Measurements from ENCODE around the gene EPHB1.
A peak's percentile ranks its signal among the peaks of the same experiment; 100 is the strongest.

The EPHB1 gene

GRCh38 chr3:134794950-134795745, at the start of gene EPHB1:
EPHB1 (plus strand) TSS chr3:134795260.
- H3K4me3 ChIP-seq (ENCODE audit: low read depth, low read length): peak within 1 kb of the TSS; percentile 8
- TF ChIP-seq CTCF (IDR thresholded peaks at IDR 0.05; ENCODE audit: borderline replicate concordance, insufficient read depth, low read depth, low read length): peak; percentile 94

GRCh38 chr3:134748698-134749097, 46.4 kb upstream of the EPHB1 start:
- TF ChIP-seq CTCF (IDR thresholded peaks at IDR 0.05; ENCODE audit: borderline replicate concordance, insufficient read depth, low read depth, low read length): no peak
- no peak overlapping the region for H3K4me3 ChIP-seq (ENCODE audit: low read depth, low read length)

- no peak for TF ChIP-seq CTCF (IDR thresholded peaks at IDR 0.05; ENCODE audit: borderline replicate concordance, insufficient read depth, low read depth, low read length)
- H3K4me3 ChIP-seq (ENCODE audit: low read depth, low read length): no peak overlapping the region
These were observed 45.9 kb upstream of the EPHB1 start for GRCh38 chr3:134749174-134749573.

- no peak overlapping the region for H3K4me3 ChIP-seq (ENCODE audit: low read depth, low read length)
- no peak for TF ChIP-seq CTCF (IDR thresholded peaks at IDR 0.05; ENCODE audit: borderline replicate concordance, insufficient read depth, low read depth, low read length)
These were observed 45.1 kb upstream of the EPHB1 start for GRCh38 chr3:134749802-134750553.

GRCh38 chr3:134751831-134752230, 43.2 kb upstream of the EPHB1 start:
- no peak for TF ChIP-seq CTCF (IDR thresholded peaks at IDR 0.05; ENCODE audit: borderline replicate concordance, insufficient read depth, low read depth, low read length)
- H3K4me3 ChIP-seq (ENCODE audit: low read depth, low read length): no peak overlapping the region

- TF ChIP-seq CTCF (IDR thresholded peaks at IDR 0.05; ENCODE audit: borderline replicate concordance, insufficient read depth, low read depth, low read length): no peak
- H3K4me3 ChIP-seq (ENCODE audit: low read depth, low read length): no peak overlapping the region
These were observed 42.1 kb upstream of the EPHB1 start for GRCh38 chr3:134752761-134753461.
